Natural killer cell (primary cell): ENCODE measurements around the gene KRT27. TPM values are rescaled to one million over a fixed set of nuclear protein-coding genes. Genes with fewer than 3 reads are reported as not detected.

Source experiments
- ATAC-seq, 3 donors: fragments of 150-1000 bp in 2 of 3; fragments of 200-7000 bp in 1 of 3; cut with Tn5 transposase; 1 replicate in 1 of 3; 2 replicates in 2 of 3; pipeline ENCODE4 v1.10.0; 2021; ENCODE audit warnings: mild to moderate bottlenecking in 2 of 3, moderate library complexity in 2 of 3
- DNase-seq, 2 donors: peaks; one replicate each; pipeline versions ENCODE4 v3.0.0 to v3.0.0-alpha.2; 2013 to 2021; ENCODE audit warnings: mixed read lengths in 1 of 2
- H3K27ac ChIP-seq: one replicate; pipeline ENCODE4 v1.5.1; 2013; ENCODE audit warnings: mild to moderate bottlenecking, low read length
- H3K27me3 ChIP-seq: one replicate; pipeline ENCODE4 v1.6.1; 2013; ENCODE audit warnings: low read length; ENCODE audit not compliant: control insufficient read depth, insufficient read depth
- H3K36me3 ChIP-seq: one replicate; pipeline ENCODE4 v1.6.1; 2013; ENCODE audit warnings: low read length; ENCODE audit not compliant: control insufficient read depth, insufficient read depth
- H3K4me1 ChIP-seq: one replicate; pipeline ENCODE4 v1.6.1; 2013; ENCODE audit warnings: low read length; ENCODE audit not compliant: control insufficient read depth, insufficient read depth
- H3K4me3 ChIP-seq: one replicate; pipeline ENCODE4 v1.5.1; 2013; ENCODE audit warnings: low read length
- H3K9me3 ChIP-seq: one replicate; pipeline ENCODE4 v1.6.1; 2013; ENCODE audit warnings: low read length; ENCODE audit not compliant: control insufficient read depth, insufficient read depth
- H3K27ac Mint-ChIP-seq, 2 donors: one replicate each; pipeline ENCODE4 v1.8.0; 2022; ENCODE audit warnings: mild to moderate bottlenecking in 2 of 2, mixed read lengths in 2 of 2, moderate library complexity in 1 of 2
- H3K27me3 Mint-ChIP-seq, 2 donors: one replicate each; pipeline ENCODE4 v1.8.0; 2022; ENCODE audit warnings: low read depth in 2 of 2, mixed read lengths in 2 of 2
- H3K36me3 Mint-ChIP-seq: one replicate; pipeline ENCODE4 v1.8.0; 2022; ENCODE audit warnings: mixed read lengths
- H3K4me1 Mint-ChIP-seq, 2 donors: one replicate each; pipeline ENCODE4 v1.8.0; 2022; ENCODE audit warnings: mixed read lengths in 2 of 2
- H3K4me3 Mint-ChIP-seq: one replicate; pipeline ENCODE4 v1.8.0; 2022; ENCODE audit warnings: mild to moderate bottlenecking, moderate library complexity, mixed read lengths
- H3K9me3 Mint-ChIP-seq, 2 donors: one replicate each; pipeline ENCODE4 v1.8.0; 2022; ENCODE audit warnings: mixed read lengths in 2 of 2
- WGBS: methylation state at CpG from one replicate; pipeline ENCODE4 v1.1.7; 2013; ENCODE audit warnings: missing lambda C conversion rate; ENCODE audit not compliant: insufficient coverage; 5-methylcytosine and 5-hydroxymethylcytosine counted together
- intact Hi-C: fragments of 100-400 bp; cut with micrococcal nuclease; formaldehyde crosslinking; loops from one replicate; pipeline ENCODE4 v1.14.2; 2022
- total RNA-seq, 4 donors: library from RNA; stranded (reverse); fragments of 120-200 nt in 1 of 4; gene quantifications; one replicate each; pipeline versions ENCODE4 v1.2.3 to v1.2.4, GENCODE V29; 2013 to 2022
- TF ChIP-seq, protein P1 (sequence below): fragments of 200-600 bp; IDR thresholded peaks from one replicate; pipeline ENCODE4 v1.8.0; 2022; ENCODE audit warnings: antibody characterized with exemption

The KRT27 gene
- total RNA-seq, 3 donors from 2014 or later (not counting 1 experiment from before 2014, with no cell fraction given) = not detected

DNA sequence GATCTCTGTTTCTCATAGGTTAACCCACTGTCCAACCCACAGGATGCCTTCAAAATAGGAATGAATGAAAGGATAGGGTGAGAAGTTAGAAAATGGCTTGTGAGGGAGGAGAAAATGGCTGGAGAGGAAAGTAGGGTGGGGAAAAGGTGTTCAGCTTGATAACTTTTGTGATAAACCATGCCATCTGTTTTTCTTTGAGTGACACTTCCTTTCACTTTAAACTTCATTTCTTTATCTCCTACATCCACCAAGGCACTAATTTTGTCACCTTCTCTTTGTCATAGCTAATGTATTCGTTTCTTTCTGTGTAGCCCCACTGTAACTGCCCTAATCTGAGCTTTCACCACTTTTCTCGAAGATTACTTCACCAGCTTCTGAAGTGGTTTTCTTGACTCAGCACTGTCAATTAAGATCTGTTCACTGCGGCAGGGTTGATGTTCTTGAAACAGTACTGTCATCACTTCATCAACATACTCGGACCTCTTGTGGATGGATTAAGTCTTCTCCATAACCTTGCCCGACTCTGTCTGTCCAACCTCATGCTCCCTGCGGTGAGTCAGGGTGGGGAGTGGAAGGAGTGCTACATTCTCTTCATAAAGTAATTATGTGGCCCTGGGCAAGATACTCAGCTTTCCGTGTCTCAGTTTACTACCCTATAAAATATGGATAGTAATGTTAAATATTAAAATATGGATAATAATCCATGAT, 45.5 kb upstream of the KRT27 start:
- no peaks in the 10 kb centered on the region for H3K4me1 ChIP-seq
- no peak overlapping the region for H3K4me3 ChIP-seq
- peaks cover 0 to 2% of the 10 kb centered on the region in 2 donors for H3K9me3 Mint-ChIP-seq
- no peak for ATAC-seq
- H3K4me1 Mint-ChIP-seq = peaks cover 0 to 4% of the 10 kb centered on the region in 2 donors
- intact Hi-C loops = no loop called here
- H3K36me3 Mint-ChIP-seq = no peaks in the 10 kb centered on the region
- no peak overlapping the region for H3K27ac ChIP-seq
- peaks cover 5% of the 10 kb centered on the region for H3K27me3 ChIP-seq
- no peaks in the 10 kb centered on the region for H3K36me3 ChIP-seq
- no peaks in the 10 kb centered on the region for H3K9me3 ChIP-seq
- H3K27me3 Mint-ChIP-seq = peaks cover 19 to 56% of the 10 kb centered on the region in 2 donors
- no peak for DNase-seq
- TF ChIP-seq, protein P1, sequence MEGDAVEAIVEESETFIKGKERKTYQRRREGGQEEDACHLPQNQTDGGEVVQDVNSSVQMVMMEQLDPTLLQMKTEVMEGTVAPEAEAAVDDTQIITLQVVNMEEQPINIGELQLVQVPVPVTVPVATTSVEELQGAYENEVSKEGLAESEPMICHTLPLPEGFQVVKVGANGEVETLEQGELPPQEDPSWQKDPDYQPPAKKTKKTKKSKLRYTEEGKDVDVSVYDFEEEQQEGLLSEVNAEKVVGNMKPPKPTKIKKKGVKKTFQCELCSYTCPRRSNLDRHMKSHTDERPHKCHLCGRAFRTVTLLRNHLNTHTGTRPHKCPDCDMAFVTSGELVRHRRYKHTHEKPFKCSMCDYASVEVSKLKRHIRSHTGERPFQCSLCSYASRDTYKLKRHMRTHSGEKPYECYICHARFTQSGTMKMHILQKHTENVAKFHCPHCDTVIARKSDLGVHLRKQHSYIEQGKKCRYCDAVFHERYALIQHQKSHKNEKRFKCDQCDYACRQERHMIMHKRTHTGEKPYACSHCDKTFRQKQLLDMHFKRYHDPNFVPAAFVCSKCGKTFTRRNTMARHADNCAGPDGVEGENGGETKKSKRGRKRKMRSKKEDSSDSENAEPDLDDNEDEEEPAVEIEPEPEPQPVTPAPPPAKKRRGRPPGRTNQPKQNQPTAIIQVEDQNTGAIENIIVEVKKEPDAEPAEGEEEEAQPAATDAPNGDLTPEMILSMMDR = no peak
- H3K4me3 Mint-ChIP-seq = no peak overlapping the region
- H3K27ac Mint-ChIP-seq = no peak overlapping the region
- WGBS = 54% methylated on average over 3 of the region's 7 CpGs

GRCh38 chr17:40825599-40825998, 43.2 kb upstream of the KRT27 start:
- Mint-ChIP-seq H3K4me3 (no peak overlapping the region), H3K36me3 (no peaks in the 10 kb centered on the region), H3K27ac (no peak overlapping the region), H3K9me3 (peaks cover 0 to 2% of the 10 kb centered on the region in 2 donors), H3K4me1 (peaks cover 0 to 4% of the 10 kb centered on the region in 2 donors), H3K27me3 (peaks cover 23 to 67% of the 10 kb centered on the region in 2 donors)
- Histone ChIP-seq H3K36me3 (no peaks in the 10 kb centered on the region), H3K27me3 (peaks cover 5% of the 10 kb centered on the region), H3K4me3 (no peak overlapping the region), H3K27ac (no peak overlapping the region), H3K4me1 (no peaks in the 10 kb centered on the region), H3K9me3 (no peaks in the 10 kb centered on the region)
- no peak for ATAC-seq
- TF ChIP-seq, protein P1 = no peak
- DNase-seq = no peak
- 86% methylated on average over 1 of the region's 2 CpGs for WGBS
- intact Hi-C loops = no loop called here

- no CpG with 5 or more reads among the region's 1 CpG for WGBS
- Mint-ChIP-seq H3K4me3 (no peak overlapping the region), H3K27ac (no peak overlapping the region), H3K9me3 (no peaks in the 10 kb centered on the region), H3K27me3 (peaks cover 23 to 60% of the 10 kb centered on the region in 2 donors), H3K4me1 (peaks cover 4 to 8% of the 10 kb centered on the region in 2 donors), H3K36me3 (no peaks in the 10 kb centered on the region)
- no peak for ATAC-seq
- Histone ChIP-seq H3K9me3 (no peaks in the 10 kb centered on the region), H3K27ac (no peak overlapping the region), H3K4me3 (no peak overlapping the region), H3K4me1 (peaks cover 3% of the 10 kb centered on the region), H3K36me3 (no peaks in the 10 kb centered on the region), H3K27me3 (peaks cover 2% of the 10 kb centered on the region)
- TF ChIP-seq, protein P1 = no peak
- DNase-seq = no peak
- intact Hi-C loops = no loop called here
These were observed 41.9 kb upstream of the KRT27 start for GRCh38 chr17:40824015-40824832.
